GM12875 (cell line): ENCODE measurements around the gene GLE1.

Experiments used
- H3K4me3 ChIP-seq: one replicate; pipeline ENCODE4 v1.5.1; 2011; ENCODE audit warnings: low read depth, low read length, control low read depth
- CTCF ChIP-seq: IDR thresholded peaks from 2 replicates; pipeline ENCODE4 v1.5.1; 2011; ENCODE audit warnings: low read depth, mild to moderate bottlenecking, control low read depth, inconsistent platforms, low read length, moderate library complexity, borderline replicate concordance; ENCODE audit not compliant: insufficient read depth

Gene GLE1

GRCh38 chr9:128512820-128513219 lies 8.3 kb downstream of the GLE1 start:
- TF ChIP-seq CTCF, result no peak
- H3K4me3 ChIP-seq, result no peak overlapping the region

- TF ChIP-seq CTCF, result no peak
- no peak overlapping the region for H3K4me3 ChIP-seq
Observed at GRCh38 chr9:128521956-128522355, 17.4 kb downstream of the GLE1 start.

- no peak overlapping the region for H3K4me3 ChIP-seq
- TF ChIP-seq CTCF, result no peak
Observed at GRCh38 chr9:128523199-128523925, 18.8 kb downstream of the GLE1 start.

GRCh38 chr9:128526720-128527119 lies 22.2 kb downstream of the GLE1 start:
- H3K4me3 ChIP-seq, result no peak overlapping the region

GRCh38 chr9:128528445-128529160 lies 24.1 kb downstream of the GLE1 start:
- no peak for TF ChIP-seq CTCF
- no peak overlapping the region for H3K4me3 ChIP-seq

More at GRCh38 chr9:128526720-128527119, 22.2 kb downstream of the GLE1 start:
- TF ChIP-seq CTCF, result no peak

GRCh38 chr9:128529191-128529590 lies 24.7 kb downstream of the GLE1 start:
- no peak overlapping the region for H3K4me3 ChIP-seq
- TF ChIP-seq CTCF, result no peak

GRCh38 chr9:128532581-128532980 lies 28.1 kb downstream of the GLE1 start:
- H3K4me3 ChIP-seq, result no peak overlapping the region
- TF ChIP-seq CTCF, result no peak
